Endodermal cell (in vitro differentiated cells): ENCODE measurements around the gene FLAD1. TPM values are rescaled to one million over a fixed set of nuclear protein-coding genes. Genes with fewer than 3 reads are reported as not detected.

Experiments
- DNase-seq: peaks from one replicate; pipeline ENCODE4 v3.0.0-alpha.2; 2017
- H3K27ac ChIP-seq: 2 replicates; pipeline ENCODE4 v1.5.1; 2013; ENCODE audit warnings: mild to moderate bottlenecking, low read depth, low read length, moderate library complexity
- H3K27me3 ChIP-seq: 2 replicates; pipeline ENCODE4 v1.6.1; 2013; ENCODE audit warnings: mild to moderate bottlenecking, low read length, moderate library complexity; ENCODE audit not compliant: insufficient read depth, control insufficient read depth, poor library complexity, severe bottlenecking
- H3K36me3 ChIP-seq: 2 replicates; pipeline ENCODE4 v1.7.0; 2013; ENCODE audit warnings: mild to moderate bottlenecking, low read length, moderate library complexity; ENCODE audit not compliant: control insufficient read depth, insufficient read depth
- H3K4me1 ChIP-seq: one replicate; pipeline ENCODE4 v1.7.0; 2013; ENCODE audit warnings: low read length; ENCODE audit not compliant: control insufficient read depth, insufficient read depth
- H3K4me3 ChIP-seq: 2 replicates; pipeline ENCODE4 v1.5.1; 2013; ENCODE audit warnings: mild to moderate bottlenecking, low read length, moderate library complexity
- H3K9ac ChIP-seq: 2 replicates; pipeline ENCODE4 v1.6.1; 2013; ENCODE audit warnings: mild to moderate bottlenecking, low read length, moderate library complexity; ENCODE audit not compliant: poor library complexity, severe bottlenecking; ENCODE audit errors: extremely low read depth
- H3K9me3 ChIP-seq: 2 replicates; pipeline ENCODE4 v1.6.1; 2013; ENCODE audit warnings: mild to moderate bottlenecking, low read length, moderate library complexity; ENCODE audit not compliant: control insufficient read depth
- H3K27ac Mint-ChIP-seq: 2 replicates; pipeline ENCODE4 v1.8.0; 2020; ENCODE audit warnings: mixed read lengths
- H3K27me3 Mint-ChIP-seq: 2 replicates; pipeline ENCODE4 v1.8.0; 2021; ENCODE audit warnings: mild to moderate bottlenecking, mixed read lengths; ENCODE audit not compliant: insufficient read depth
- H3K36me3 Mint-ChIP-seq: 2 replicates; pipeline ENCODE4 v1.8.0; 2020; ENCODE audit warnings: low read depth, mixed read lengths
- H3K4me1 Mint-ChIP-seq: 2 replicates; pipeline ENCODE4 v1.8.0; 2020; ENCODE audit warnings: mixed read lengths
- H3K4me3 Mint-ChIP-seq: 2 replicates; pipeline ENCODE4 v1.8.0; 2020; ENCODE audit warnings: mild to moderate bottlenecking, moderate library complexity, mixed read lengths
- H3K9me3 Mint-ChIP-seq: 2 replicates; pipeline ENCODE4 v1.8.0; 2020; ENCODE audit warnings: mild to moderate bottlenecking, mixed read lengths
- CTCF ChIP-seq: fragments of 200-600 bp; sonication (generic); conservative IDR thresholded peaks from 2 replicates; pipeline ENCODE4 v1.5.0; 2021; ENCODE audit warnings: antibody characterized with exemption, mild to moderate bottlenecking
- WGBS, 2 experiments: methylation state at CpG; one replicate each; pipeline versions ENCODE4 v1.1.5 to v1.1.7; 2013; ENCODE audit warnings: missing lambda C conversion rate in 2 of 2, mixed read lengths in 1 of 2; ENCODE audit not compliant: insufficient coverage in 1 of 2, insufficient read length in 1 of 2; 5-methylcytosine and 5-hydroxymethylcytosine counted together
- total RNA-seq, 2 donors: library from RNA; stranded (reverse); fragmentation: NEBNext Ultra II Directional in 1 of 2; extraction: Animal tissue kit (Norgen Biotek cat#: 25700) in 1 of 2; gene quantifications; 2 replicates in 1 of 2; 3 replicates in 1 of 2; pipeline ENCODE4 v1.2.1, GENCODE V29; 2021

FLAD1 gene
- total RNA-seq, 2 donors from 2014 or later = 61.9 to 65.0 TPM

- no peak overlapping the region for H3K27ac Mint-ChIP-seq
- no peak overlapping the region for H3K27ac ChIP-seq
- DNase-seq = no peak
- whole genome bisulfite sequencing, 2 experiments = 92 to 93% methylated on average over 5 to 16 of the region's 16 CpGs
- H3K4me3 ChIP-seq = no peak overlapping the region
- TF ChIP-seq CTCF = peak; percentile 51
- peaks cover 6% of the 10 kb centered on the region for H3K27me3 Mint-ChIP-seq
- H3K36me3 Mint-ChIP-seq = no peaks in the 10 kb centered on the region
- H3K36me3 ChIP-seq = no peaks in the 10 kb centered on the region
- no peaks in the 10 kb centered on the region for H3K4me1 ChIP-seq
- no peak overlapping the region for H3K9ac ChIP-seq
- H3K9me3 Mint-ChIP-seq = no peaks in the 10 kb centered on the region
- H3K4me1 Mint-ChIP-seq = peaks cover 10% of the 10 kb centered on the region
- H3K27me3 ChIP-seq = no peaks in the 10 kb centered on the region
- no peak overlapping the region for H3K4me3 Mint-ChIP-seq
- H3K9me3 ChIP-seq = no peaks in the 10 kb centered on the region
Observed at GRCh38 chr1:154998201-154998780, 15.1 kb downstream of the FLAD1 start.

GRCh38 chr1:154998818-154999570 lies 15.8 kb downstream of the FLAD1 start:
- Histone ChIP-seq H3K27me3 (no peaks in the 10 kb centered on the region), H3K27ac (no peak overlapping the region), H3K9me3 (no peaks in the 10 kb centered on the region), H3K9ac (no peak overlapping the region), H3K36me3 (no peaks in the 10 kb centered on the region), H3K4me3 (no peak overlapping the region), H3K4me1 (no peaks in the 10 kb centered on the region)
- Mint-ChIP-seq H3K27me3 (peaks cover 6% of the 10 kb centered on the region), H3K36me3 (no peaks in the 10 kb centered on the region), H3K9me3 (no peaks in the 10 kb centered on the region), H3K27ac (peak overlapping the region; percentile 70), H3K4me3 (peak overlapping the region; percentile 93), H3K4me1 (peaks cover 10% of the 10 kb centered on the region)
- 25 to 53% methylated on average over 16 to 40 of the region's 40 CpGs for WGBS, 2 experiments
- TF ChIP-seq CTCF = peak; percentile 94
- peak; percentile 94 for DNase-seq

GRCh38 chr1:154999571-155000410 lies 16.6 kb downstream of the FLAD1 start:
- H3K27me3 ChIP-seq = no peaks in the 10 kb centered on the region
- H3K4me3 Mint-ChIP-seq = peak overlapping the region; percentile 93
- DNase-seq = peak; percentile 86
- no peaks in the 10 kb centered on the region for H3K36me3 ChIP-seq
- peaks cover 6% of the 10 kb centered on the region for H3K27me3 Mint-ChIP-seq
- peak overlapping the region; percentile 83 for H3K27ac ChIP-seq
- H3K9me3 Mint-ChIP-seq = no peaks in the 10 kb centered on the region
- H3K4me3 ChIP-seq = peak overlapping the region; percentile 86
- H3K9me3 ChIP-seq = no peaks in the 10 kb centered on the region
- peaks cover 16% of the 10 kb centered on the region for H3K4me1 Mint-ChIP-seq
- TF ChIP-seq CTCF = no peak
- H3K27ac Mint-ChIP-seq = peak overlapping the region; percentile 94
- WGBS, 2 experiments = 1 to 4% methylated on average over 23 to 50 of the region's 50 CpGs
- H3K4me1 ChIP-seq = peaks cover 7% of the 10 kb centered on the region
- H3K9ac ChIP-seq = peak overlapping the region; percentile 11
- H3K36me3 Mint-ChIP-seq = no peaks in the 10 kb centered on the region
